ENCODE results near the gene TMEM38B.
"Not testable (repeated sequence)": the region's sequence is repeated elsewhere in the genome, so short reads cannot be mapped to it uniquely, and the experiment has no call there.

TMEM38B gene

DNA sequence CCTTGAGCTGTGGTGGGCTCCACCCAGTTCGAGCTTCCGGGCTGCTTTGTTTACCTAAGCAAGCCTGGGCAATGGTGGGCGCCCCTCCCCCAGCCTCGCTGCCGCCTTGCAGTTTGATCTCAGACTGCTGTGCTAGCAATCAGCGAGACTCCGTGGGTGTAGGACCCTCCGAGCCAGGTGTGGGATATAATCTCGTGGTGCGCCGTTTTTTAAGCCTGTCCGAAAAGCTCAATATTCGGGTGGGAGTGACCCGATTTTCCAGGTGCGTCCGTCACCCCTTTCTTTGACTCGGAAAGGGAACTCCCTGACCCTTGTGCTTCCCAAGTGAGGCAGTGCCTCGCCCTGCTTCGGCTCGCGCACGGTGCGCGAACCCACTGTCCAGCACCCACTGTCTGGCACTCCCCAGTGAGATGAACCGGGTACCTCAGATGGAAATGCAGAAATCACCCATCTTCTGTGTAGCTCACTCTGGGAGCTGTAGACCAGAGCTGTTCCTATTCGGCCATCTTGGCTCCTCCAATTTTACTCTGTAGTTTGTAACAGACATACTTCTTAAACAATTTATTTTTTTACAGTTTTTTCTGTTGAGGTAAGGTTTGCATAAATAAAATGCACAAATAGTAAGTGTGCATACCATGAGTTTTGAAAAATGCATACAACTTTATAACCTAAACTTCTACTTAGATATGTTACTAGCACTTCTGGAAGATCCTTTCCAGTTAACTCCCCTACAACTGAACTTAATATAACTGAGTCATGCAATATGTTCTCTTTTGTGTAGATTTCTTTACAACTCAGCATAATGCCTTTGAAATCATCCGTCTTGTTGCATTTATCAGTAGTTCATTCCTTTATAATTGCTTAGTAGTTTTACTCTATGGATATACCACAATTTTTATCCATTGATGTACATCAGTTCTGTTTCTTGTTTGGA lies 88.5 kb downstream of the TMEM38B start:
- not testable (repeated sequence) for H3K27ac ChIP-seq (ENCODE audit: low read depth, low read length, severe bottlenecking); H3K9me3 ChIP-seq (ENCODE audit: control insufficient read depth, low read length); H3K4me3 ChIP-seq (ENCODE audit: extremely low read depth, insufficient read depth, low read length, poor library complexity, severe bottlenecking); H3K4me1 ChIP-seq (ENCODE audit: control insufficient read depth, insufficient read depth, low read length, poor library complexity, severe bottlenecking); H3K36me3 ChIP-seq (ENCODE audit: control insufficient read depth, insufficient read depth, low read length)
- 85 to 89% methylated on average over 15 to 16 of the region's 27 CpGs for WGBS, 2 experiments (ENCODE audit: insufficient coverage in 2 of 2)

DNA sequence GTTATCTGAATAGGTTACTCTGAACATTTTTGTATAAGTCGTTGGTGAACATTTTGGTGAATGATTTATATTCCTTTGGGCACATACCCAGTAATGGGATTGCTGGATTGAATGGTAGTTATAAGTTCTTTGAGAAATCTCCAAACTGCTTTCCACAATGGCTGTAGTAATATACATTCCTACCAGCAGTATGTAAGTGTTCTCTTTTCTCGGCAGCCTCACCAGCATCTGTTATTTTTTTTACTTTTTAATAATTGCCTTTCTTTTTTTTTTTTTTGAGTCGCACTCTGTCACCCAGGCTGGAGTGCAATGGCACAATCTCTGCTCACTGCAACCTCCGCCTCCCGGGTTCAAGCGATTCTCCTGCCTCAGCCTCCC lies 89.1 kb downstream of the TMEM38B start:
- H3K9me3 ChIP-seq (ENCODE audit: control insufficient read depth, low read length); H3K36me3 ChIP-seq (ENCODE audit: control insufficient read depth, insufficient read depth, low read length); H3K4me3 ChIP-seq (ENCODE audit: extremely low read depth, insufficient read depth, low read length, poor library complexity, severe bottlenecking); H3K27ac ChIP-seq (ENCODE audit: low read depth, low read length, severe bottlenecking); H3K4me1 ChIP-seq (ENCODE audit: control insufficient read depth, insufficient read depth, low read length, poor library complexity, severe bottlenecking): not testable (repeated sequence)
- 94% methylated on average over 3 of the region's 6 CpGs; no CpG with 5 or more reads in 1 of the 2 experiments for WGBS, 2 experiments (ENCODE audit: insufficient coverage in 2 of 2)

DNA sequence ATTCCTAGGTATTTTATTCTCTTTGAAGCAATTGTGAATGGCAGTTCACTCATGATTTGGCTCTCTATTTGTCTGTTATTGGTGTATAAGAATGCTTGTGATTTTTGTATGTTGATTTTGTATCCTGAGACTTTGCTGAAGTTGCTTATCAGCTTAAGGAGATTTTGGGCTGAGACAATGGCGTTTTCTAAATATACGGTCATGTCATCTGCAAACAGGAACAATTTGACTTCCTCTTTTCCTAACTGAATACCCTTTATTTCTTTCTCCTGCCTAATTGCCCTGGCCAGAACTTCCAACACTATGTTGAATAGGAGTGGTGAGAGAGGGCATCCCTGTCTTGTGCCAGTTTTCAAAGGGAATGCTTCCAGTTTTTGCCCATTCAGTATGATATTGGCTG lies 92.5 kb downstream of the TMEM38B start:
- not testable (repeated sequence) for H3K27ac ChIP-seq (ENCODE audit: low read depth, low read length, severe bottlenecking); H3K4me1 ChIP-seq (ENCODE audit: control insufficient read depth, insufficient read depth, low read length, poor library complexity, severe bottlenecking); H3K36me3 ChIP-seq (ENCODE audit: control insufficient read depth, insufficient read depth, low read length); H3K4me3 ChIP-seq (ENCODE audit: extremely low read depth, insufficient read depth, low read length, poor library complexity, severe bottlenecking)
- no CpG with 5 or more reads among the region's 2 CpGs for WGBS, 2 experiments (ENCODE audit: insufficient coverage in 2 of 2)
- H3K9me3 ChIP-seq (ENCODE audit: control insufficient read depth, low read length): peaks cover 11% of the 10 kb centered on the region

DNA sequence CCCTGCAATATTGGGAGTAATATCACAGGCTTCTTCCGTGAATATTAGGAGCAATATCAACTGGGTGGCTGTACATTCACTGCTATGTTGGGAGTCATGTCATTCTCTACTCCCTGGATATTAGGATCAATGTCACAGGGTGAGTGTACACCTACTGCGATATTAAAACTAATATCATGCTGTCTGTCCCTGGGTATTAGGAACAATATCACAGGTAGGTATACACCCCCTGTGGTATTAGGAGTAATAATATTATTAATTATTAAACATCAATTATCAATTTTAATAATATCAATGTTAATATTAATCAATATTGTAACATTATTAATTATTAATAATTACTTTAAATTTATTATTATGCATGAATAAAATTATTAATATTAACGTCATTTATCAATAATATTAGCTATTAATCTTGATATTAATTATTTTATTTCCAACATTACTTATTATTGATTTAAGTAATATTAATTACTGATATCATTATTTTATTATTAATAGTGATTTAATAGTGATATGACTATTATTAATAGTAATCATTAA lies 121.9 kb downstream of the TMEM38B start:
- H3K4me1 ChIP-seq (ENCODE audit: control insufficient read depth, insufficient read depth, low read length, poor library complexity, severe bottlenecking): no peaks in the 10 kb centered on the region
- no peak overlapping the region for H3K27ac ChIP-seq (ENCODE audit: low read depth, low read length, severe bottlenecking)
- 80% methylated on average over 1 of the region's 3 CpGs; no CpG with 5 or more reads in 1 of the 2 experiments for WGBS, 2 experiments (ENCODE audit: insufficient coverage in 2 of 2)
- H3K36me3 ChIP-seq (ENCODE audit: control insufficient read depth, insufficient read depth, low read length): no peaks in the 10 kb centered on the region
- no peak overlapping the region for H3K4me3 ChIP-seq (ENCODE audit: extremely low read depth, insufficient read depth, low read length, poor library complexity, severe bottlenecking)
- H3K9me3 ChIP-seq (ENCODE audit: control insufficient read depth, low read length): no peaks in the 10 kb centered on the region

DNA sequence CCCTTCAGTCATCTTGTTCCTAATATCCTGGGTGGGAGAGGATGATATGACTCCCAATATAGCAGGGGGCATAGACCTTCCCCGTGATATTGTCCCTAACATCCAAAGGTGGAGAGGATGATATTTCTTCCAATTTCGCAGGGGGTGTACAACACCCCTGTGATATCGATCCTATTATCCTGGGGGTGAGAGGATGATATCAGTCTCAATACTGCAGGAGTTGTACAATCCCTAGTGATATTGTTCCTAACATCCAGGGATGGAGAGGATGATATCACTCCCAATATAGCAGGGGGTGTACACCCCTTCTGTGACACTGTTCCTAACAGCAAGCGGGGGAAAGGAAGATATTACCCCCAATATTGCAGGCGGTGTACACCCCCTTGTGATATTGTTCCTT lies 122.6 kb downstream of the TMEM38B start:
- H3K36me3 ChIP-seq (ENCODE audit: control insufficient read depth, insufficient read depth, low read length): no peaks in the 10 kb centered on the region
- WGBS, 2 experiments (ENCODE audit: insufficient coverage in 2 of 2): 94 to 100% methylated on average over 1 to 3 of the region's 5 CpGs
- no peaks in the 10 kb centered on the region for H3K4me1 ChIP-seq (ENCODE audit: control insufficient read depth, insufficient read depth, low read length, poor library complexity, severe bottlenecking)
- no peaks in the 10 kb centered on the region for H3K9me3 ChIP-seq (ENCODE audit: control insufficient read depth, low read length)
- H3K27ac ChIP-seq (ENCODE audit: low read depth, low read length, severe bottlenecking): no peak overlapping the region
- H3K4me3 ChIP-seq (ENCODE audit: extremely low read depth, insufficient read depth, low read length, poor library complexity, severe bottlenecking): no peak overlapping the region

DNA sequence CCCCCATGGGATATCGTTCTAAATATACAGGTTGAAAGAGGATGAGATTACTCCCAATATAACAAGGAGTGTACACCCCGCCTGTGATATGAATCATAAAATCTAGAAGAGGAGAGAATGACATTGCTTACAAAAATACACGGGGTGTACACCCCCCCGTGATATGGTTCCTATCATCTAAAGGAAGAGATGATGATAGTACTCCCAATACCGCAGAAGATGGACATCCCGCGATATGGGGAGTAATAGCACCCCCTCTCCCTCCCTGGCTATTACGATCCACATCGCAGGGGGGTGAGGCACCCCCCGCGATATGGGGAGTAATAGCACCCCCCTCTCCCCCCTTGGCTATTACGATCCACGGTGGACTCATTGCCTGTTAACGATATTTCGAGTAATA lies 124.6 kb downstream of the TMEM38B start:
- Histone ChIP-seq H3K4me3 (ENCODE audit: extremely low read depth, insufficient read depth, low read length, poor library complexity, severe bottlenecking) (no peak overlapping the region), H3K4me1 (ENCODE audit: control insufficient read depth, insufficient read depth, low read length, poor library complexity, severe bottlenecking) (no peaks in the 10 kb centered on the region), H3K27ac (ENCODE audit: low read depth, low read length, severe bottlenecking) (no peak overlapping the region), H3K36me3 (ENCODE audit: control insufficient read depth, insufficient read depth, low read length) (no peaks in the 10 kb centered on the region), H3K9me3 (ENCODE audit: control insufficient read depth, low read length) (no peaks in the 10 kb centered on the region)
- WGBS, 2 experiments (ENCODE audit: insufficient coverage in 2 of 2): 93 to 96% methylated on average over 4 to 5 of the region's 15 CpGs

DNA sequence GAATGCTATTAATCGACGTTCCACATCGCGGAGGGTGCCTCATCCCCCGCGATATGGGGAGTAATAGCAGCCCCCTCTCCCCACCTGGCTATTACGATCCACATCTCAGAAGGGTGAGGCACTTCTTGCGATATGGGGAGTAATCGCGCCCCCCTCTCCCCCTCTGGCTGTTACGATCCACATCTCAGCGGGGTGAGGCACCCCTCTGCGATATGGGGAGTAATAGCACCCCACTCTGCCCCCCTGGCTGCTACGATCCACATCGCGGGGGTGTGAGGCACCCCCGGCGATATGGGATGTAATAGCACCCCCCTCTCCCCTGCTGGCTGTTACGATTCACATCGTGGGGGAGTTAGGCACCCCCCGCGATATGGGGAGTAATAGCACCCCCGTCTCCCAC lies 128.5 kb downstream of the TMEM38B start:
- Histone ChIP-seq H3K4me3 (ENCODE audit: extremely low read depth, insufficient read depth, low read length, poor library complexity, severe bottlenecking) (no peak overlapping the region), H3K27ac (ENCODE audit: low read depth, low read length, severe bottlenecking) (no peak overlapping the region), H3K36me3 (ENCODE audit: control insufficient read depth, insufficient read depth, low read length) (no peaks in the 10 kb centered on the region), H3K4me1 (ENCODE audit: control insufficient read depth, insufficient read depth, low read length, poor library complexity, severe bottlenecking) (no peaks in the 10 kb centered on the region), H3K9me3 (ENCODE audit: control insufficient read depth, low read length) (no peaks in the 10 kb centered on the region)
- WGBS, 2 experiments (ENCODE audit: insufficient coverage in 2 of 2): 93 to 95% methylated on average over 4 to 9 of the region's 23 CpGs
